Measurements from ENCODE around the gene RABGAP1L.

DNA sequence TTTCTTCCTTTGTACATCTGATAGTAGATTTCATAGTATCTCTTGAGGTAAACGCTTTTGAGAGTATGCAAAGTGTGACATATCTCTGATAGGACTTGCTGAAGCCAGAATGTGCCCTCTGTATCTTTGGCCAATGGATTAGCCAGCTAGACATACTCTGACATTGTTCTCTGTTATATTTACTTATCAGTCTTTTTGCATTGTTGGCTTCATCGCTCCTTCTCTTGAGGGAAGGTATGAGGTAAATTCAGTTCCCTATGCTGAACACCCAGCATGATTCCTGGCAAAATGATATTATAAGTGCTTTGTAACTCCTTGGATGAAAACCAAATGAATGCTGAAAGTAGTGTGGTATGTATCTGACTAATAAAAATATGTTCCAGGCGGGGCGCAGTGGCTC, 677.2 kb downstream of the RABGAP1L start:
- TF ChIP-seq, protein P1, sequence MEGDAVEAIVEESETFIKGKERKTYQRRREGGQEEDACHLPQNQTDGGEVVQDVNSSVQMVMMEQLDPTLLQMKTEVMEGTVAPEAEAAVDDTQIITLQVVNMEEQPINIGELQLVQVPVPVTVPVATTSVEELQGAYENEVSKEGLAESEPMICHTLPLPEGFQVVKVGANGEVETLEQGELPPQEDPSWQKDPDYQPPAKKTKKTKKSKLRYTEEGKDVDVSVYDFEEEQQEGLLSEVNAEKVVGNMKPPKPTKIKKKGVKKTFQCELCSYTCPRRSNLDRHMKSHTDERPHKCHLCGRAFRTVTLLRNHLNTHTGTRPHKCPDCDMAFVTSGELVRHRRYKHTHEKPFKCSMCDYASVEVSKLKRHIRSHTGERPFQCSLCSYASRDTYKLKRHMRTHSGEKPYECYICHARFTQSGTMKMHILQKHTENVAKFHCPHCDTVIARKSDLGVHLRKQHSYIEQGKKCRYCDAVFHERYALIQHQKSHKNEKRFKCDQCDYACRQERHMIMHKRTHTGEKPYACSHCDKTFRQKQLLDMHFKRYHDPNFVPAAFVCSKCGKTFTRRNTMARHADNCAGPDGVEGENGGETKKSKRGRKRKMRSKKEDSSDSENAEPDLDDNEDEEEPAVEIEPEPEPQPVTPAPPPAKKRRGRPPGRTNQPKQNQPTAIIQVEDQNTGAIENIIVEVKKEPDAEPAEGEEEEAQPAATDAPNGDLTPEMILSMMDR (IDR thresholded peaks at IDR 0.05), result no peak
- no peak for TF ChIP-seq EP300 (IDR thresholded peaks at IDR 0.05)

Data from gastroesophageal sphincter (tissue), 3 donors.